GM23248 (cell line): ENCODE measurements around the gene ZNF514.

Source experiments
- EZH2 ChIP-seq: fragments of 200-600 bp; sonication (generic); IDR thresholded peaks from 2 replicates; pipeline ENCODE4 v1.6.1; 2018; ENCODE audit warnings: antibody characterized with exemption, mild to moderate bottlenecking; ENCODE audit not compliant: insufficient read depth, poor library complexity, severe bottlenecking
- EZH2phosphoT487 ChIP-seq: fragments of 200-600 bp; sonication (generic); IDR thresholded peaks from 2 replicates; pipeline ENCODE4 v1.6.1; 2018; ENCODE audit warnings: antibody characterized with exemption, moderate library complexity, mild to moderate bottlenecking, low read depth; ENCODE audit not compliant: insufficient read depth

GRCh38 chr2:95204396-95204795 is 44.7 kb upstream of the ZNF514 start:
- TF ChIP-seq EZH2phosphoT487 = no peak
- TF ChIP-seq EZH2 = no peak
